Measurements from ENCODE around the gene RFTN2. TPM values are rescaled to one million over a fixed set of nuclear protein-coding genes. Genes with fewer than 3 reads are reported as not detected.

RFTN2 gene
- polyA plus RNA-seq, 1 donor (not counting 4 experiments of a cell fraction or from before 2014, with no cell fraction given): 0.37 TPM

DNA sequence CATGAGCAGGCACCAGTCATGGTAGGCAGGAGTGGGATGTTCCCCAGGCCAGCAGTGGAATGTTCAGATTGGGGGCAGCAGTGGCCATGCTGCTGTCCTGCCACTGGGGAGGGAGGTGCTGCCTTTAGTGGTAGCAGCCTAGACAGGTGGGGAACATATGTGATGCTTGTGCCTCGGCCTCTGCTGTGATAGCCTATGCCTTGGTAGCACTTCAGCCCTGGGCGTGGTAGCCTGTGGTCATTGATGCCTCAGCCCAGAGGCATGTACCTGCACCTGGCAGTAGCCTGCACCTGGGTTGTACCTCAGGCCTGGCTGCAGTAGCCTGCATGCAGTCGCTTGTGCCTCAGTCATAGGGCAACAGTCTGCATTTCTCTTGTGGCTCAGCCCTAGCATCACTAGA, 7.1 kb downstream of the RFTN2 start:
- Histone ChIP-seq H3K4me1 (ENCODE audit: control insufficient read depth, extremely low read depth, insufficient read depth, low read length) (no peaks in the 10 kb centered on the region), H3K4me2 (ENCODE audit: control insufficient read depth, extremely low read depth, insufficient read depth, low read depth, low read length) (no peak overlapping the region), H3K9me3 (ENCODE audit: control insufficient read depth, low read depth, low read length) (no peaks in the 10 kb centered on the region), H3K36me3 (ENCODE audit: control insufficient read depth in 2 of 2, extremely low read depth in 1 of 2, insufficient read depth in 2 of 2, low read length in 2 of 2) (no peaks in the 10 kb centered on the region), H3K4me3 (ENCODE audit: control insufficient read depth in 2 of 3, extremely low read depth in 1 of 3, insufficient read depth in 2 of 3, low read depth in 1 of 3, low read length in 3 of 3) (no peak overlapping the region), H3K27ac (ENCODE audit: control insufficient read depth, insufficient read depth, low read length) (no peak overlapping the region), H3K27me3 (ENCODE audit: control insufficient read depth, extremely low read depth, insufficient read depth, low read length) (peaks cover 4% of the 10 kb centered on the region), H3K79me2 (ENCODE audit: control insufficient read depth, insufficient read depth, low read length) (no peaks in the 10 kb centered on the region), H3K9ac (ENCODE audit: control insufficient read depth, extremely low read depth, insufficient read depth, low read length) (no peak overlapping the region), H2AFZ (ENCODE audit: control insufficient read depth, low read length) (no peak overlapping the region), H4K20me1 (ENCODE audit: control insufficient read depth, extremely low read depth, insufficient read depth, low read length) (no peaks in the 10 kb centered on the region), H3K9me1 (ENCODE audit: control insufficient read depth, extremely low read depth, insufficient read depth, low read length) (no peaks in the 10 kb centered on the region)
- dilution Hi-C loops (cut with MboI; ENCODE audit: extremely low pct_ligation_motif_present, low sequenced_read_pairs): no loop called here
- no peak for TF ChIP-seq EZH2 (IDR thresholded peaks at IDR 0.05; ENCODE audit: low read length)
- TF ChIP-seq, protein P1, sequence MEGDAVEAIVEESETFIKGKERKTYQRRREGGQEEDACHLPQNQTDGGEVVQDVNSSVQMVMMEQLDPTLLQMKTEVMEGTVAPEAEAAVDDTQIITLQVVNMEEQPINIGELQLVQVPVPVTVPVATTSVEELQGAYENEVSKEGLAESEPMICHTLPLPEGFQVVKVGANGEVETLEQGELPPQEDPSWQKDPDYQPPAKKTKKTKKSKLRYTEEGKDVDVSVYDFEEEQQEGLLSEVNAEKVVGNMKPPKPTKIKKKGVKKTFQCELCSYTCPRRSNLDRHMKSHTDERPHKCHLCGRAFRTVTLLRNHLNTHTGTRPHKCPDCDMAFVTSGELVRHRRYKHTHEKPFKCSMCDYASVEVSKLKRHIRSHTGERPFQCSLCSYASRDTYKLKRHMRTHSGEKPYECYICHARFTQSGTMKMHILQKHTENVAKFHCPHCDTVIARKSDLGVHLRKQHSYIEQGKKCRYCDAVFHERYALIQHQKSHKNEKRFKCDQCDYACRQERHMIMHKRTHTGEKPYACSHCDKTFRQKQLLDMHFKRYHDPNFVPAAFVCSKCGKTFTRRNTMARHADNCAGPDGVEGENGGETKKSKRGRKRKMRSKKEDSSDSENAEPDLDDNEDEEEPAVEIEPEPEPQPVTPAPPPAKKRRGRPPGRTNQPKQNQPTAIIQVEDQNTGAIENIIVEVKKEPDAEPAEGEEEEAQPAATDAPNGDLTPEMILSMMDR (optimal IDR thresholded peaks at IDR 0.05 in 1 of 3, IDR thresholded peaks at IDR 0.05 in 1 of 3, conservative IDR thresholded peaks at IDR 0.05 in 1 of 3; ENCODE audit: extremely low read depth in 1 of 3, insufficient read depth in 2 of 3, low read length in 3 of 3): no peak
- DNase-seq (ENCODE audit: low read depth, low spot score) (peak; percentile 2), FAIRE-seq (no peak)

- H3K79me2 ChIP-seq (ENCODE audit: control insufficient read depth, insufficient read depth, low read length): no peaks in the 10 kb centered on the region
- H3K4me2 ChIP-seq (ENCODE audit: control insufficient read depth, extremely low read depth, insufficient read depth, low read depth, low read length): no peak overlapping the region
- H3K27ac ChIP-seq (ENCODE audit: control insufficient read depth, insufficient read depth, low read length): no peak overlapping the region
- no peaks in the 10 kb centered on the region for H3K9me1 ChIP-seq (ENCODE audit: control insufficient read depth, extremely low read depth, insufficient read depth, low read length)
- no peak overlapping the region for H3K9ac ChIP-seq (ENCODE audit: control insufficient read depth, extremely low read depth, insufficient read depth, low read length)
- no peak overlapping the region for H3K4me3 ChIP-seq (ENCODE audit: control insufficient read depth in 2 of 3, extremely low read depth in 1 of 3, insufficient read depth in 2 of 3, low read depth in 1 of 3, low read length in 3 of 3)
- dilution Hi-C loops (cut with MboI; ENCODE audit: extremely low pct_ligation_motif_present, low sequenced_read_pairs): no loop called here
- H3K27me3 ChIP-seq (ENCODE audit: control insufficient read depth, extremely low read depth, insufficient read depth, low read length): no peaks in the 10 kb centered on the region
- DNase-seq (ENCODE audit: low read depth, low spot score) (no peak), FAIRE-seq (no peak)
- TF ChIP-seq, protein P1 (optimal IDR thresholded peaks at IDR 0.05 in 1 of 3, IDR thresholded peaks at IDR 0.05 in 1 of 3, conservative IDR thresholded peaks at IDR 0.05 in 1 of 3; ENCODE audit: extremely low read depth in 1 of 3, insufficient read depth in 2 of 3, low read length in 3 of 3): no peak
- no peak for TF ChIP-seq EZH2 (IDR thresholded peaks at IDR 0.05; ENCODE audit: low read length)
- H3K4me1 ChIP-seq (ENCODE audit: control insufficient read depth, extremely low read depth, insufficient read depth, low read length): no peaks in the 10 kb centered on the region
- no peak overlapping the region for H2AFZ ChIP-seq (ENCODE audit: control insufficient read depth, low read length)
- no peaks in the 10 kb centered on the region for H4K20me1 ChIP-seq (ENCODE audit: control insufficient read depth, extremely low read depth, insufficient read depth, low read length)
- H3K9me3 ChIP-seq (ENCODE audit: control insufficient read depth, low read depth, low read length): no peaks in the 10 kb centered on the region
- no peaks in the 10 kb centered on the region for H3K36me3 ChIP-seq (ENCODE audit: control insufficient read depth in 2 of 2, extremely low read depth in 1 of 2, insufficient read depth in 2 of 2, low read length in 2 of 2)
Measured at GRCh38 chr2:197666277-197666676, 9.1 kb downstream of the RFTN2 start.

Data from keratinocyte (primary cell).